Rectal smooth muscle tissue (tissue), 1 donor: Measurements from ENCODE around the gene CNPY1.
A peak's percentile ranks its signal among the peaks of the same experiment; 100 is the strongest.

Experiments used
- H3K27ac ChIP-seq: one replicate; pipeline ENCODE4 v1.7.0; 2013; ENCODE audit warnings: low read depth, low read length, inconsistent platforms
- H3K27me3 ChIP-seq: one replicate; pipeline ENCODE4 v1.7.0; 2013; ENCODE audit warnings: low read length; ENCODE audit not compliant: control insufficient read depth, insufficient read depth
- H3K36me3 ChIP-seq: one replicate; pipeline ENCODE4 v1.7.0; 2013; ENCODE audit warnings: low read length; ENCODE audit not compliant: control insufficient read depth, insufficient read depth
- H3K4me1 ChIP-seq: one replicate; pipeline ENCODE4 v1.7.0; 2013; ENCODE audit warnings: low read length; ENCODE audit not compliant: control insufficient read depth, insufficient read depth
- H3K4me3 ChIP-seq: one replicate; pipeline ENCODE4 v1.7.0; 2013; ENCODE audit warnings: low read length
- H3K9ac ChIP-seq: one replicate; pipeline ENCODE4 v1.7.0; 2013; ENCODE audit warnings: low read length

Gene CNPY1

DNA sequence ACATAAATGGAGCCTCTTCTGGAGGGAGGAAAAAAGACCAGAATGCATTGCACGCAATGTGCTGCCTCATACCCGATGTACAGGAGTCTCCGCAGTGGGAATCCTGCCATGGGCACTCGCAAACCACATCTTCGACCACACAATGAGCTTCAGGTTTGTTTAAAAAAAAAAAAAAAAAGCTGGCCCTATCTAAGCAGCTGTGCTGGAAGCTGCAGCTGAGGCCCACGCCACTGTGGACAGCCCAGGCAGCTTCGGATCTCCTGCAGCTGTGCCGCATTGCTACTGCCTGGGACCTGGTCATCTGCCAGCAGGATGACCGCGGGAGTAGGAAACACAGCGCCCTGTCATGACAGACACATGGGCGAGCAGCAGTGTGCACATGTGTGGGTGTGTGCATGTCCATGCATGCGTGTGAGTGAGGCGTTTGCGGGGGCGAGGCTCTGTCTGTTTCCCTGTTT is 62.5 kb downstream of the CNPY1 start:
- no peaks in the 10 kb centered on the region for H3K4me1 ChIP-seq
- H3K4me3 ChIP-seq = no peak overlapping the region
- no peaks in the 10 kb centered on the region for H3K36me3 ChIP-seq
- peaks cover 21% of the 10 kb centered on the region for H3K27me3 ChIP-seq
- no peak overlapping the region for H3K27ac ChIP-seq
- H3K9ac ChIP-seq = no peak overlapping the region

DNA sequence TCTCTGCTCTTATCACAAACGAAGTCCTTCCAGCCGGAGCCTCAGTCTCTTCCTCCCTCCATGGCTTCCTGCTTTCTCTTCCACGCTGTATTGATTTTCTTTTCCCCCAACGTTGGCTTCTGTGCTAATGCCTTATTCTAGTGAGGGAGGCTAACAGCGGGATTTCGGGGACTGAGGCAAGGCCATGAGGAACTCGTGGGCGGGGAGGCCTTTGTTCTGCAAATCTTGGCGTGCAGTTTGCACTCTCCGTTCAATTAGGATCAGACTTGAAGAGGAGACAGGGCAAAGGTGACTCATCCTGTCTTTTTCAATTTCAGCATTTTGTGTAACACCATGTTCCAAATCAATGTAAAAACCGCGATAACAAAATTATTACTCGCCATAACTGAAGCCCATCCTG is 63.1 kb downstream of the CNPY1 start:
- H3K4me1 ChIP-seq = no peaks in the 10 kb centered on the region
- peaks cover 18% of the 10 kb centered on the region for H3K27me3 ChIP-seq
- no peaks in the 10 kb centered on the region for H3K36me3 ChIP-seq
- no peak overlapping the region for H3K9ac ChIP-seq
- no peak overlapping the region for H3K4me3 ChIP-seq
- H3K27ac ChIP-seq = no peak overlapping the region

DNA sequence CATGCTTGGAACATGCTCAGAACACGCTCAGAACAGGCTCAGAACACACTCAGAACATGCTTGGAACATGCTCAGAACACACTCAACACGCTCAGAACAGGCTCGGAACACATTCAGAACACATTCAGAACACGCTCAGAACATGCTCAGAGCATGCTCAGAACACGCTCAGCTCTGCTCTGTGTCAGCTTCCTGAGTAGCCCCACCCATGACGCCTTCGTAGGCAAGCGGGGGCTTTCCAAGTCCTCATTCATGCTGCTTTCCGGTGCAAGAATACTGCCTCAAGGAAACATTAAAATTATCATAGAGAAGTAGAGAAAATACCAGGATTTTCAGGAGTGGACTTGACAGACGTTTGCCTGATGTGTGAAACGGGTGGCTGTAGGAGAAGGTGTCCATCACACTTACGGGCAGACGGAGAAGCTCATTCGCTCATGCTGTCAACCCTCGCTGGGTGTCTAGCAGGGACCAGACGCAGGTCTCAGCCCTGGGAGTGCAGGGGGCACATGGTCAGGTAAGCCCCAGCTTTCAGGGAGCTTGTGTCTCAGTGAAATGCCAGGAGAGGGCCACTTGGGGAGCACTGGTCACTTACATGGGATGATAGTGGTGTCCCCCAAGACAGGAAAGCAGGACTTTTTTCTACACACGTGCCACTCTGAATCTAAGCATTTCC is 63.7 kb downstream of the CNPY1 start:
- Histone ChIP-seq H3K27ac (no peak overlapping the region), H3K4me3 (no peak overlapping the region), H3K27me3 (peaks cover 14% of the 10 kb centered on the region)

DNA sequence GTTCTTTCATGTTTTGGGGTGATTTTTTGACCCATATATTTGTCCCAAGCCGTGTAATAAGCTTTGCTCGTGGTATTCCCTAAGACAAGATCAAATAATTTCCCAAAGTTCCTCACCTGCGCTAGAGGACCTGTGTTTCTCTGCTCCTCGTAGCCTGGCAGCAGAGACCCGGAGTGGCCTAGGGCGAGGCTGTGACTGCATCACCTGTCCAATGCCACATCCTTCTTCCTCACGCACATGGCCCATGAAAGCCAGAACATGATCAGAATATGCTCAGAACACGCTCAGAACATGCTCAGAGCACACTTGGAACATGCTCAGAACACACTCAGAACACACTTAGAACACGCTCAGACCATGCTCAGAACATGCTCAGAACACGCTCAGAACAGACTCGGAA is 64.6 kb downstream of the CNPY1 start:
- Histone ChIP-seq H3K4me1 (no peaks in the 10 kb centered on the region), H3K9ac (no peak overlapping the region), H3K27ac (no peak overlapping the region), H3K4me3 (no peak overlapping the region), H3K36me3 (no peaks in the 10 kb centered on the region), H3K27me3 (peaks cover 14% of the 10 kb centered on the region)

More for the DNA sequence above, 63.7 kb downstream of the CNPY1 start:
- H3K36me3 ChIP-seq = no peaks in the 10 kb centered on the region
- H3K4me1 ChIP-seq = no peaks in the 10 kb centered on the region
- no peak overlapping the region for H3K9ac ChIP-seq

GRCh38 chr7:155477476-155477875 is 68.9 kb downstream of the CNPY1 start:
- H3K9ac ChIP-seq = no peak overlapping the region
- H3K27ac ChIP-seq = no peak overlapping the region
- peaks cover 12% of the 10 kb centered on the region for H3K27me3 ChIP-seq
- H3K4me1 ChIP-seq = no peaks in the 10 kb centered on the region
- no peak overlapping the region for H3K4me3 ChIP-seq
- no peaks in the 10 kb centered on the region for H3K36me3 ChIP-seq

- Histone ChIP-seq H3K36me3 (no peaks in the 10 kb centered on the region), H3K27me3 (peaks cover 59% of the 10 kb centered on the region), H3K9ac (no peak overlapping the region)
These were observed 74.6 kb downstream of the CNPY1 start for GRCh38 chr7:155471718-155472117.

DNA sequence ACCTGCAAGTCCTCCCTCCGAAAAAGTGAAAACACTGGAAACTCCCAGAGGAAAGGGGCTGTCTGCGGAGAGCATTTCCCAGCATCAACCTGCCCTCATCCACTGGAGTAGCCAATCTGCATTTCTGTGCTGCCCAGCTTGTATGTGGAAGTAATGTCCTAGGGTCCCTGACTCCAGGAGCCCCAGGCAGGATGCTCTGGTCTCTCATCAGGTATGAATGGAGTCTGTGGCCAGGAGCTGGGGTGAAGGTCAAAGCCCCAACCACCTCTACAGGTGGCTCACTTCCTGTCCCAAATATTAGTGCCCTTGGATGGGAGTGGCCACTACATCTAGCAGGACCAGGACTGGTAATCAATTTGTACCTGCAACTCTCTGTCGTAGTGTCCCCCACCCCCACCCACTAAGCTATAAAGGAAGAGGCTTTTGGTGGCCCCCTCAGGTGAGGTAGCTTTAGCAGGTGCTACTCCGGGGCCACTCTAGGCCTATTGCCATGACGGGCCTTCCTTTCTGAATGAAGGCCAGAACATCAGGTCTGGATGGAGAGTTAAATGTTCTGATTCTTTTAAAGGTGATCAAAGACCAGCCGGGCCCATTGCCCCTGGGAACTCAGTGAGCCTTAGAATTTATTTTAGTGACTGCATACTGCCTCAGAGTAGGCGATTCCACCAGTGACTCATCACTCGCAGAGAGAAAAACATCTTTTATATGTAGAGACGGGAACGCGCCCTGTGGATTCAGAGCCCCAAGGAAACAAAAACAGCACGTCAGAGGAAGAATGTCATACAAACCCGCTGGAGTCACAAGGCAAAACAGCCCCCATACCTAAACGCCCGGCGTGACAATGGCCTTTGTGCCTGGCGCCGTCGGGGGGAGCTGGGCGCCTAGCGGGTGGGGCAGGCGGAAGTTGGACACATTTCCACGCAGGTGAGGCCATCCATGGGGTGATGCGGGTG is 75.4 kb downstream of the CNPY1 start:
- Histone ChIP-seq H3K9ac (no peak overlapping the region), H3K27me3 (peaks cover 67% of the 10 kb centered on the region), H3K27ac (no peak overlapping the region), H3K36me3 (no peaks in the 10 kb centered on the region), H3K4me1 (no peaks in the 10 kb centered on the region), H3K4me3 (no peak overlapping the region)

More at GRCh38 chr7:155471718-155472117, 74.6 kb downstream of the CNPY1 start:
- Histone ChIP-seq H3K27ac (no peak overlapping the region), H3K4me1 (no peaks in the 10 kb centered on the region), H3K4me3 (no peak overlapping the region)

GRCh38 chr7:155470186-155470487 is 76.2 kb downstream of the CNPY1 start:
- H3K27me3 ChIP-seq = peaks cover 72% of the 10 kb centered on the region
- no peaks in the 10 kb centered on the region for H3K36me3 ChIP-seq
- no peak overlapping the region for H3K4me3 ChIP-seq
- no peak overlapping the region for H3K9ac ChIP-seq
- H3K27ac ChIP-seq = no peak overlapping the region
- H3K4me1 ChIP-seq = no peaks in the 10 kb centered on the region

DNA sequence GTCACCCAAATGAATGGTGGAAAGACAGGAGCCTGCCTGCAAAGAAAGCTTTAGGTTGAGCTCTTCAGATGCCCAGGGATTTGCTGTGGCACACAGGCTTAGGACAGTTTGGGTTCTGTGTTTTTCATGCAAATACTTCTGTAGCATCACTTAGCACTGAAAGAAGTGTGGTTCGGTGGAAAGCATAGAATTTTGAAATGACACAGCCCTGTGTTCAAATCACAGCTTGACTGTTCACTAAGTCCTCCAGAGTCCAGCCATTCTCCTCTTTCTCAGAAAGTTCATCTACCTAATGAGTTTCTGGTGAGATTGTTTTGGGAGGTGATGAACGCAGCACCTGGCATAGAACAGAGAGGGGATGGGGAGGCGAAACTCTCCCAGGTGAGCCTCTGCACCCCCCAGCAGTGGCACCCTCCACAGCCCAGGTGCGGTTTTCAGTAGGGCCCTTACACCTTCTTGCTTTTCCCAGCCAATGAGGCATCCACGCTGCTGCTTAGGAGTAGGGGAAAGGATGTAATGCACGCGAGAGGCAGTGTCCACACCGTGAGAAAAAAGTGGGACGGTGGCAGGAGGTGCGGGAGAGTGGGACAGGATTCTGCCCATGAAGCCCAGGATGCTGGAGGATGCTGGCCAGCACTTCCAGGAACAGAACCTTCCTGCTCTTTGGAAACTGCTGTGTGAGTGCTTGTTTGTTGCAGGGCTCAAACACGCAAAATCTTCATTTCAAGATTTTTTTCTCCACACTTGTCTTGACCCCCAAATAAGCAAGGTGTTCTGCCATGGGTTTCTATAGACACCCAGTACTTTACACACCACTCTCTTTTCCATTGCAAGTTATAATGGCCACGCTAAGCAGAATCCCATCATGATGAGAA is 76.8 kb downstream of the CNPY1 start:
- H3K4me1 ChIP-seq = no peaks in the 10 kb centered on the region
- no peaks in the 10 kb centered on the region for H3K36me3 ChIP-seq
- H3K27me3 ChIP-seq = peaks cover 72% of the 10 kb centered on the region
- no peak overlapping the region for H3K4me3 ChIP-seq
- H3K9ac ChIP-seq = no peak overlapping the region
- H3K27ac ChIP-seq = no peak overlapping the region

DNA sequence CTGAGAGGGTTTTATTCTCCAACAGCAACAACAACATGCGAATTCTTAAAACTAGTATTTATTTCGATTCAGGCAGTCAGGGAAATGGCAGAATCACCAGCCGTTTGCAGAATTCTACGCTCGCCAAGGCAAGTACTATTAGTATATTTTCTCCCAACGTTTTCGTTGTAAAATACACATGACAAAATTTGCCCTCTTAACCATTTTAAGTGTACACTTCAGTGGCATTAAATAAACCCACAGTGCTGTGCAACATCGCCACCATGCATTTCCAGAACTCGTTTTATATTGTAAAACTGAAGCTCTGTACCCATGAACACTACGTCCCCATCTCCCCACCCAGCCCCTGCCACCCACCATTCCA is 77.6 kb downstream of the CNPY1 start:
- no peaks in the 10 kb centered on the region for H3K36me3 ChIP-seq
- H3K4me3 ChIP-seq = no peak overlapping the region
- H3K9ac ChIP-seq = no peak overlapping the region
- peaks cover 72% of the 10 kb centered on the region for H3K27me3 ChIP-seq
- H3K27ac ChIP-seq = no peak overlapping the region
- no peaks in the 10 kb centered on the region for H3K4me1 ChIP-seq

DNA sequence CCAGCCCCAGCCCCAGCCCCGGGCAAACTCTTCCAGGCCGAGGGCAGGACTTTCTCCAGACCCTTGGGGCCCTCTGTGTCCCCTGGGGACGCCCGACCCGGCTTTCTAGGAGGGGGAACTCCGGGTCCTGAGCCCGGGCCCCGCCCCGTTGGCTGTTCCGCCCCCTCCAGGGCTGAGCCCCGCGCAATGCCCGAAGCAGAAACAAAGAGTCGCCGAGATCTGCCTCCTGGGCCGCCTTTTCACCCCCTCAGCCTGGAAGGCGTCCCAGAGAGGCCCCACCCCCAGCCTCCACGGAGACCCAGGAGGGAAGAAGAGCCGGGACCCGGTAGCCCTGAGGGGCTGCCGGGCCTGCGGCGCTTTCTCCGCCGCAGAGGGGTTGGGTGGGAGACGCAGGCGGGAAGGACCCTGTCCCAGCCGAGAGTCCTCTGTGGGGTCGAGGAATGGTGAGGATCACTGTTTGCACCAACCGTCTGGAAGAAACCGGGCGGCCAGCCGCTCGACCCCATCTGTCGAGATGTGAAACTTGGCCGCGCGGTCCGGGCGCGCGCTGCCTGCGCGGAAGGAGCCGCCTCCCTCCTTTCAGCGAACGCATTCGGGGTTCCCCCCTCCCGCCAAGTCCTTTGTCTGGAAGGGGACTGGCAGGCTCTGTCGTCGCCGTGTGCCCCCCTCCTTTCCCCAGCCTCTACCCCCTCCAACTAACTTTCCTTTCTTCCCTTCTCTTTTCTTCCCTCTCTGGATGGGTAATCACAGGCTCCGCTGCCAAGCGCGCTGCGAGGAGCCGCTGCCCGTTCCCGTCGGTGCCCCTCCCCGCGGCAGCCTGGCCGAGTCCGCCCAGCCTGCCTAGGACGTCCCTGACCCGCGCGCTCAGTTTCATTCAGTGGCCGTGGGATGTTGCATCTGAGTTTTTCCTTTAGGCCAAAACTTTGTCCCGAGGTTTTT is 78.2 kb downstream of the CNPY1 start:
- H3K4me1 ChIP-seq = no peaks in the 10 kb centered on the region
- H3K4me3 ChIP-seq = peak overlapping the region; percentile 32
- peaks cover 77% of the 10 kb centered on the region for H3K27me3 ChIP-seq
- no peak overlapping the region for H3K9ac ChIP-seq
- H3K27ac ChIP-seq = no peak overlapping the region
- H3K36me3 ChIP-seq = no peaks in the 10 kb centered on the region
